Stimulated activated CD8-positive, alpha-beta memory T cell treated with anti-CD3 and anti-CD28 coated beads, Interleukin-4, amount 100 ng/mL, for 1 hour (primary cell): Measurements from ENCODE around the gene XG.
"Not testable (repeated sequence)": the region's sequence is repeated elsewhere in the genome, so short reads cannot be mapped to it uniquely, and the experiment has no call there.

ENCODE experiments used
- DNase-seq, 2 donors: peaks; one replicate each; pipeline ENCODE4 v3.0.0-alpha.2; 2020; ENCODE audit warnings: low read depth in 2 of 2, low spot score in 1 of 2

XG gene

GRCh38 chrX:2733286-2733685, 18.6 kb upstream of the XG start:
- no peak for DNase-seq

GRCh38 chrX:2735270-2735669, 16.6 kb upstream of the XG start:
- no peak for DNase-seq

DNA sequence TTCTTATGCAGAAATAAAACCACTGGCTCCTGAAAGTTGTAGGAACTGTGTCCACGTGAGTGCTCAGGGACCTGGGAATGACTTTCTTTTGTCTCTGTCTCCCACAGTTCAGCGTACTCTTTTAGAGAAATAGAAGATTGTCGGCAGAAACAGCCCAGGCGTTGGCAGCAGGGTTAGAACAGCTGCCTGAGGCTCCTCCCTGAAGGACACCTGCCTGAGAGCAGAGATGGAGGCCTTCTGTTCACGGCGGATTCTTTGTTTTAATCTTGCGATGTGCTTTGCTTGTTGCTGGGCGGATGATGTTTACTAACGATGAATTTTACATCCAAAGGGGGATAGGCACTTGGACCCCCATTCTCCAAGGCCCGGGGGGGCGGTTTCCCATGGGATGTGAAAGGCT, 11.2 kb upstream of the XG start:
- no peak for DNase-seq

DNA sequence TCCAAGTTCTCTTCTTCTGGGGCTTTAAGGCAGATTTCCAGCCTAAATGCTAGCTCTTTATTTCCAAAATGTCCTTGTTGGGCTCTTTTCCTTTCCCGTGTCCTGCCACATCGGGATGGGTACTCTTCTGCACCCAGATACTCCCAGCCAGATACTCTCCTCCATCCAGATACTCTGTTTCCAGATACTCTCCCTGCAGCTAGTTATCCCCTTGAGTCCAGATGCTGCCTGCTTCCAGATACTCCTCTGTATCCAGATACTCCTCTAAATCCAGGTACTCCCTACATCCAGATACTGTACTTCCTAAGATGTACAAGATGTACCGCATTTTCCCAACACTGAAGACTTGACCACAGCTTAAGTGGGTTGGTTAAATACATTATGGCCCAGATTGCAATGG, 10.5 kb upstream of the XG start:
- DNase-seq, result no peak

DNA sequence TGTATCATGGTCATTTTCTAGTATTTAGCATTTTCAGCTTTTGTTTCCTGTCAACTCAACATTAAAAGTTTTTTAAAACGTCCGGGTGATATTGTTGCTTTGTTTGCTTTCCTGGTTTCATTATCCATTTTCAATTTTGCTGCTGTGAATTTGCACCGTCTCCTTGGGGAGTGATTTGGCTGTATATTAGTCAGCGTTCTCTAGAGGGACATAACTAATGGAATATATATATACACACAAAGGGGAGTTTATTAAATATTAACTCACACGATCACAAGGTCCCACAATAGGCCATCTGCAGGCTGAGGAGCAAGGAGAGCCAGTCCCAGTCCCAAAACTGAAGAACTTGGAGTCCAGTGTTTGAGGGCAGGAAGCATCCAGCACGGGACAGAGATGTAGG, 5.6 kb upstream of the XG start:
- not testable (repeated sequence) for DNase-seq

GRCh38 chrX:2748171-2748814, 3.5 kb upstream of the XG start:
- DNase-seq, result no peak

DNA sequence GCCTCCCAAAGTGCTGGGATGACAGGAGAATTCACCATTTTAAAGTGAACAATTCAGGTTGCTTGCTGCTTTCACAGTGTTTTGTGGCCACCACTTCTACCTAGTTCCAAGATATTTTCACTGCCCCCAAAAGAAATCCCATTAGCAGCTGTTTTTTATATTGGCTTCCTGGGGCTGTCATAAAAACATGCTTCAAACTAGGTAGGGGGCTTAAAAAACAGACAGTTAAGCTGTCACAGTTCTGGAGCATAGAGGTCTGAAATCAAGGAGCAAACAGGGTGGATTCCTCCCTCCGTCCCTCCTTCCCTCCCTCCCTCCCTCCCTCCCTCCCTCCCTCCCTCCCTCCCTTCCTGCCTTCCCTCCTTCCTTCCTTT, 3.0 kb upstream of the XG start:
- DNase-seq, result no peak

- no peak for DNase-seq
Observed at GRCh38 chrX:2751291-2751690, 549 bp upstream of the XG start.

DNA sequence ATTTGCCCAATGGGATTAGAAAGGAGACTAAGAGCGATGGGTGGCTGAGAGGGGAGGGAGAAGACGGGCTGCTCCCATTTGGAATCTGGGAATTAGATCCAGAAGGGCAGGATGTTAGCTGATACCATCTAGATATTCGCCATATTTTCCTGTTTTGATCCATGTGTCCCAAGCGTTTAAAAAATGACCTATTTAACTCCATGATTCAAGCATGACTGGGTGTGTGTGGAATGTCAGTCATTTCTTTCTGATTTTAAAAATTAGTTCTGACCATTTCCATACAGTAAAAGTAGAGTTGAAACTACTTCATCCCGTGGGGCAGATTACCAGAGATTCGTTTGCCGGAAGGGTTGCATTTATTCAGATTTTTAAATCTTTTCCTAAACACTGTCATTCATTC, 601 bp downstream of the XG start:
- DNase-seq, result not testable (repeated sequence)

DNA sequence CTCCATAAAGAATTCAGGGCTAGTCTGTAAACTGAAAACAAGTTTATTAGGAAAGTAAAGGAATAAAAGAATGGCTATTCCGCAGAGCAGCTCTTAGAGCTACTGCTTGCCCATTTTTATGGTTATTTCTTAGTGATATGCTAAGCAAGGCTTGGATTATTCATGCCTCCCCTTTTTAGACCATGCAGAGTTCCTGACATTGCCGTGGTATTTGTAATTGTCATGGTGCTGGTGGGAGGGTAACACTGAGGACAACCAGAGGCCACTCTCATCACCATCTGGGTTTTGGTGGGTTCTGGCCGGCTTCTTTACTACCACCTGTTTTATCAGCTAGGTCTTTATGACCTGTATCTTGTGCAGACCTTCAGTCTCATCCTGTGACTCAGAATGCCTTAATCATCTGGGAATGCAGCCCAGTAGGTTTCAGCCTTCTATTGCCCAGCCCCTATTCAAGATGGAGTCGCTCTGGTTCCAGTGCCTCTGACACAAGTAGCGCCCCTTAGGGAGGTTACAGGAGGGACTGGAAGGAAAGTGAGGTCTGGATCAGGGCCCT, 3.4 kb downstream of the XG start:
- not testable (repeated sequence) for DNase-seq

GRCh38 chrX:2756548-2756947, 4.7 kb downstream of the XG start:
- DNase-seq, result no peak

GRCh38 chrX:2761246-2761645, 9.4 kb downstream of the XG start:
- no peak for DNase-seq

DNA sequence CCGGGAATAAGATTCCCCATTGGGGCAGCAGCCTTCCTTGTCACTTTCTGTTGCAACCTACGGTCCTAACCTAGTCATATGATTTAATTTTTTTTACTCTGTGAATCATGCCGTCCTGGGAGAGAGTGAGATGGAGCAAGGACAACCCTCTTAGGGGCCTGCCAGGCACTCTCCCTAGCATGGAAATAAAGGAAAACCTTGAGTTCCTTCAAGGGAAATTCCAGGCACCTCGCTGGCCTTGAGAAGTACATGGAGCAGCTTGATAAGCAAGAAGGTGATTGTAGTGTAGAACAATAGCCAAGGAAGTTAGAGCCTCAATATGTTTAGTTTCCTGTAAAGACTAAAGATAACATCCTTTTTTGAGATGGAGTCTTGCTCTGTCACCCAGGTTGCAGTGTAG, 10.8 kb downstream of the XG start:
- DNase-seq, result not testable (repeated sequence)

GRCh38 chrX:2764766-2765548, 13.1 kb downstream of the XG start:
- DNase-seq, result not testable (repeated sequence)

GRCh38 chrX:2765549-2765830, 13.7 kb downstream of the XG start:
- no peak for DNase-seq

DNA sequence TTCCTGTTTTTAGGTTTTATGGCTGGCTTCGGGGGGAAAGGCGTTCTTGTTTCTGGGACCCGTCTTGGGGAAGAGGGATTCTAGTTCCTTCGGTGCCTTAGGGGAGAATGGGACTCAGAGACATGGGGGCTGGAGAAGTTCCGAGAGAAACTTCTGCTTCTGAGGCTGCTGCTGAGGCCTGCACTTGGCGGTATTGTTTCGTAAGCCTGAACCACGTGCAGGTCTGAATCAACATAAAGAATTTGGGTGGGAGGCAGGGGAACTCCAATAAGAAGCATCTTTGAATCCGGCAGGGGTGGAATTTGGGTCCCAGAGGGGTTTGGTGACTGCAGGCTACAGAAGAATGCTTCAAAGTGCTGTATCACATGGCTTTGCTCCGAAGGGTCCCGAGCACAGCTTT, 15.1 kb downstream of the XG start:
- DNase-seq, result no peak

DNA sequence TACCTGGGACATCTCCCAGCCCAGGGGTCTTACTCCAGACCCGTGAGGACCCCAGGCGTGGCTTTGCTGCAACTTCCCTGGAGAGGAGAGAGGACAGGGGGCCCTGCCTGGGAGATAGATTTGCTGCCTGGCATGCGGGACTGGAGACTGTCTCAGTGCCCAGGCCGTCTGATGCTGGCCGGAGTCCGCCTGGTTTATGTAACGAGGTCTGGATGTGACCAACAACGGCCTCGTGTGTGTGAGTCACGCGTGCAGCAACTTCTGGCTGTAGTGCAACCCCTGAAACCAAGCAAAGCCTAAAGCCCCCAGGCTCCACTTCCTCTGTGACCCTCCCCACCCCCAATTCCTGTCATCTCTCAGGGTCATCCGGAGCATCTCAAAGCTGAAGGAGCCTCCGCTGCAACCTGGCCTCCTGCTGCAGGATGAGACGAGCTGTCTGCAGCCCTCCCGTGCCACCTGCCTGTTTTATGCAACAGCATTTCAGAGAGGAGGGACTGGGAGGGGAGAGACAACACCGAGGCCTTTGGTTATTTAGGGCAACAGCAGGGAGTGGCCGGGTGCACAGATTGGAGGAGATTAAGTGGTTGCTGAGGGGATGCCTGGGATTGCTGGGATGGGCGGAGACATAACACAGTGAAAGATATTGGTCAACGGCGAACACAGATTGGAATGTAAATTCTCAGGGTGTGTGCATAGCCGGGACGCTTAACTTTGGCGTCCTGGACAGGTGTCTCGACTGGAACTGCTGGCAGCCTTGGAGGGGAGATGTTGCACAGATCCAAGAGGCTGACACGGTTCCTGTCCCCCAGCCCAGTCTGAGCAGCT, 16.0 kb downstream of the XG start:
- DNase-seq, result no peak

GRCh38 chrX:2769615-2770014, 17.8 kb downstream of the XG start:
- no peak for DNase-seq

GRCh38 chrX:2773166-2774055, 21.6 kb downstream of the XG start:
- DNase-seq, result not testable (repeated sequence)

DNA sequence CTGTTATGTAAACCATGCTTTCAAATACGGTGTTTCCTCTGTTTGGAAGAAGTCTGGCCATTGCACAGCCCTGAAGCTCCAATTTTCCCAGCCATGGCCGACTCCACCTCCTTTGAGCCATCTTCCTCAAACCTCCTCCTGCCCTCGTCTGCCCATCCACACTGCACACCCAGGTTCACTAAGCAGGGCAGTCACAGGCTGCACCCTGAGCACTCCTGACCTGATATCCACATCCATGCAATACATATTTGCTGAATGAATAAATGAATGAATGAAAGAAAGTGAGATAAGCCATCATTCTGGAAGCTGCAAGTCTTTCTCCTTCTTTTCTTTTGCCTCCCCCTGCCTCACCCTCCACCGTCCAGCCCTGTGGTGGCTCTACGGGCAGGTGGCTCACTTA, 22.2 kb downstream of the XG start:
- DNase-seq, result no peak

DNA sequence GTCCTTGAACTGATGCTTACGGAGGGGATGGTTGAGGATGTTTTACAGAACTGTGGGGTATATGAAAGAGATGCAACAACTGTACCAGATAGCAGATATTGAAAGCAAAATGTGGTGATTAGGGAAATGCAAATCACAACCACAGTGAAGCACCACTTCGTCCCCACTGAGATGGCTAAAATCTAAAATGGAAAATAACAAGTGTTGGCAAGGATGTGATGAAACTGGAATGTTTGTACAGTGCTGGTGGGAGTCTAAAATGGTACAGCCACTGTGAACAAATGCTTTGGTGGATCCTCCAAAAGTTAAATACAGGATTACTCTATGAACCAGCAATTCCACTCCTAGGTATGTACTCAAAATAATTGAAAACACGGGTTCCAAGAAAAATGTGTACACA, 22.9 kb downstream of the XG start:
- DNase-seq, result no peak
